ENCODE results near the gene CHN1.

CHN1 gene

GRCh38 chr2:174931724-174932123 is 73.5 kb downstream of the CHN1 start:
- no peak for FAIRE-seq
- DNase-seq (ENCODE audit: insufficient read length, low spot score) = no peak

DNA sequence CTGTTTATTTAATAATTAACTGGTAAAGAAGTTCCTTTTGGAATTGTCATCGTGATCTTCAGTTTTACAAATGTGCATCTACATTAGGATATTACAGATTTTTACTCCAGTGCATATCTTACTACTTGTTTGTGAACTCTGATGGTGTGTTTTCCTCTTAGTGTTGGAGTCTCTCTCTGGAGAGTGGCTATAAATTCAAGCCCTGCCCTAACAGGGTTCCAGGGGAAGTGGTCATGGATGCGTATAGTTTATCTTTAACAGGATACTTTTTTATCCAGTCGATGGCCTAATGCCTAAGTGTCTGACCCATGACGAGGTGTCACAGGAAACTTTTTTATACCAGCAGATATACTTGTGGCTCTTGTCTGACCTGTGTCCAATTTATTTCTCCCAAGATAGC is 75.4 kb downstream of the CHN1 start:
- no peak for FAIRE-seq
- DNase-seq (ENCODE audit: insufficient read length, low spot score) = no peak

- no peak for DNase-seq (ENCODE audit: insufficient read length, low spot score)
- no peak for FAIRE-seq
Measured at GRCh38 chr2:174925046-174925784, 80.0 kb downstream of the CHN1 start.

DNA sequence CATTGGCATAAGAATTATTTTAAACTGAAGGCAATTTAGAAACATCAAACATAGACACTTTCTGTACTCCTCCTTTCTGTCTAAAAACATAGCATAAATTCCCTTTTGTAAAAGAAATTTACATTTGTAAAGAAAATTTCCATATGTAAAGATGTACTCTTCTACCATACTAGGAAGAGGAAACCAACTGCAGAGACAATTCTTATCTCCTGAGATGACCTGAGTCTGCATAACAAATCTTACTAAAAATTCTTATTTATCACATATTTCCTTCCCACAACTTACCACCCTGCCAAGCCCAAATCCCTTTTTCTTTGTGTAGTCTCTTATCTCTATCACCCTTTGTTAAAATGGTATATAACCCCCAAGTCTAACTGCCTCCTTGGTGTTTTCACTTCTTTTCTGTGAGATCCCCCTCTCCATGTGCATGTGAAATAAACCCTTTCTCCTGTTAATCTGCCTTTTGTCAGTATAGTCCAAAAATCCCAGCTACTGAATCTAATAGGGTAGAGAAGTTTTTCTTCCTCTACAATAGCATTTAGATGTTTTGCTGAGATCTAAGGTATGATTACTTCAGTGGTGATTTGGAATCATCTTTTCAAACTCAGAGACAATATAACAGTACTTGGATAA is 81.0 kb downstream of the CHN1 start:
- FAIRE-seq (no peak), DNase-seq (ENCODE audit: insufficient read length, low spot score) (no peak)

- no peak for DNase-seq (ENCODE audit: insufficient read length, low spot score)
- no peak for FAIRE-seq
Measured at GRCh38 chr2:174919947-174920595, 85.1 kb downstream of the CHN1 start.

DNA sequence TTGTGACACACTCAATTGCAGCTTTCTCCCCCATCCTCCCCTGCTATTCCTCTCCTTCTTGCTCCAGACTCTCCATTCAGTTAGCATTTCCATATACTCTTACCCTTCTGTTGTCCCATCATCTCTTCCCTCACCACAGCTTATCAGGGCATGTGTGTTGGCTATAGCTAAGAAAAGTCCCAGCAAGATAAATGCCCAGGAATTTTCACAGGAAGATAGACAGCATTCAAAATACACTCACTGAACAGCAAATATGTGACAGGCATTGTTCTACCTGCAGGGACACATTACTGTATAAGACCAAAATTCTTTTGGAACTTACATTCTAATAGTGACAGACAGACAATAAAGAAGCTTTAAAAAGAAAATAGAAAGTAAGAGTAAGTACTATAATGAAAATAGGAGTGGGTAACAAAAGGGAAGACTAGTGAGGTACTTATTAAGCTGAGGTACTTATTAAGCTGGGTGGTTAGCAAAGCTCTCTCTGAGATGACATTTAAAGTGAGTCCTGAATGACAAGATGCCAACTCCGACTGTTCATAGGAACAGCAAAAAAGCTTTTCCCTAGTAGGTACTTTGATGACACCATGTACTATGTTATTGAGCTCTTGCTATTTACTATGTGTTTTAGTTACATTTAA is 86.2 kb downstream of the CHN1 start:
- FAIRE-seq (no peak), DNase-seq (ENCODE audit: insufficient read length, low spot score) (no peak)

DNA sequence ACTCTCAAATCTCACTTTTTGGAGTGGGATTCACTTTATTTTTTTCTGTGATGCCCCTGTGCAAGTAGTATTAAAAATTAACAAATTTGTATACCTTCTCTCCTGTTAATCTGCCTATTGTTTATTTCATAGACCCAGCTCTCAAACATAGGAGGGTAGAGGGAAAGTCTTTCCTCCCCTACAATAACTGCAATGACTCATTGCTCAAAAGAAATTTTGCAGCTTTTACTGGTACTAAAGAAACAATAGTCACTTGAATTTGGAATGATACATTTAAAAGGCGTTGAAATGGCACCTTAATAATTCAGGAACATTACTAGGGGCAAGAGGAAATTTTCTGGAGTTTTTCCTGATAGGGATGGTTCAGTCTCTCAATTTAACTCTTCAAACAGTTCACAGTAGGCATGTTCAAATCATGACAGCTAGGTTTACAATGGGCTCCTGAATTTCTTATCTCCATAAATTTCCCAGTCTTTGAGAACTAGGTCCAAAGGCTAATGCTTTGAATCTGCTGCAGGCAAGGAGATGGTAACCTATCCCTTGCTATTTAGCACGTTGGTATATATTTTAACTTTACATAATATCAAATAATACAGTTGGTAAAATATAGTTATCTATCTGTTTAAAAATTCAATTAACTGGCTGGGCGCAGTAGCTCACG is 88.8 kb downstream of the CHN1 start:
- no peak for DNase-seq (ENCODE audit: insufficient read length, low spot score)

GRCh38 chr2:174914853-174915760 is 90.1 kb downstream of the CHN1 start:
- FAIRE-seq (no peak), DNase-seq (ENCODE audit: insufficient read length, low spot score) (no peak)

More for the DNA sequence above, 88.8 kb downstream of the CHN1 start:
- FAIRE-seq = no peak

DNA sequence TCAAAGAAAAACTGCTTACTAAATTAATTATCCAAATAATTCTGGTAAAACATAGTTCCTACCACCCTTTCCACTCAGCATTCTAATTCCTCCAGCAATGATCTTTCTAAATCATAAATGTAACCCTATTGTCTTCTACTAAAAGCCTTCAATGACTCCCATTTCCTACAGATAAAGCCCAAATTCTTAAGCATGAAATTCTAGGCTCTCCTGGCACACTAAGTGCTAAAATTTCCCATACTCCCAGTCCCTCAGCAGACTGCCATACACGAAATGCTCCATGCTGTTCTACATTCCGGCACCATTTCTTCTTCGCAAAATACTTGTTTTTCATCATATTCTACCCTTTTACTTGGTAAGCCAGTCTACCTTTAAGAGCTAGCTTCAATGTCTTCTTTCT is 96.9 kb downstream of the CHN1 start:
- FAIRE-seq (no peak), DNase-seq (ENCODE audit: insufficient read length, low spot score) (no peak)

- FAIRE-seq (no peak), DNase-seq (ENCODE audit: insufficient read length, low spot score) (no peak)
Measured at GRCh38 chr2:174903264-174903556, 102.0 kb downstream of the CHN1 start.

- FAIRE-seq (no peak), DNase-seq (ENCODE audit: insufficient read length, low spot score) (no peak)
Measured at GRCh38 chr2:174902506-174903263, 102.5 kb downstream of the CHN1 start.

GRCh38 chr2:174901075-174901474 is 104.1 kb downstream of the CHN1 start:
- DNase-seq (ENCODE audit: insufficient read length, low spot score) = no peak

GRCh38 chr2:174897286-174897685 is 107.9 kb downstream of the CHN1 start:
- FAIRE-seq (no peak), DNase-seq (ENCODE audit: insufficient read length, low spot score) (no peak)

More at GRCh38 chr2:174901075-174901474, 104.1 kb downstream of the CHN1 start:
- no peak for FAIRE-seq

DNA sequence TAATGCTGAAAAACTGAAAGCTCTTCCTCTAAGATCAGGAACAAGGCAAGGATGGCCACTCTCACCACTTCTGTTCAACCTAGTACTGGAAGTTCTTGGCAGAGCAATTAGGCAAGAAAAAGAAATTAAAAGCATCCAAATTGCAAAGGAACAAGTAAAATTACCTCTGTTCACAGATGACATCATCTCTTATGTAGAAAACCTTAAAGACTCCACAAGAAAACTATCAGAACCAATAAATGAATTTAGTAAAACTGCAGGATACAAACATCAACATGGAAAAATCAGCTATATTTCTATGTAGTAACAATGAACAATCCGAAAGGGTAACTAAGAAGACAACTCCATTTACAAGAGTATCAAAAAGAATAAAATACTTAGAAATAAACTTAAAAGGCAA is 112.2 kb downstream of the CHN1 start:
- no peak for FAIRE-seq

GRCh38 chr2:174892546-174892945 is 112.6 kb downstream of the CHN1 start:
- FAIRE-seq = no peak
- no peak for DNase-seq (ENCODE audit: insufficient read length, low spot score)

More for the DNA sequence above, 112.2 kb downstream of the CHN1 start:
- DNase-seq (ENCODE audit: insufficient read length, low spot score) = no peak

DNA sequence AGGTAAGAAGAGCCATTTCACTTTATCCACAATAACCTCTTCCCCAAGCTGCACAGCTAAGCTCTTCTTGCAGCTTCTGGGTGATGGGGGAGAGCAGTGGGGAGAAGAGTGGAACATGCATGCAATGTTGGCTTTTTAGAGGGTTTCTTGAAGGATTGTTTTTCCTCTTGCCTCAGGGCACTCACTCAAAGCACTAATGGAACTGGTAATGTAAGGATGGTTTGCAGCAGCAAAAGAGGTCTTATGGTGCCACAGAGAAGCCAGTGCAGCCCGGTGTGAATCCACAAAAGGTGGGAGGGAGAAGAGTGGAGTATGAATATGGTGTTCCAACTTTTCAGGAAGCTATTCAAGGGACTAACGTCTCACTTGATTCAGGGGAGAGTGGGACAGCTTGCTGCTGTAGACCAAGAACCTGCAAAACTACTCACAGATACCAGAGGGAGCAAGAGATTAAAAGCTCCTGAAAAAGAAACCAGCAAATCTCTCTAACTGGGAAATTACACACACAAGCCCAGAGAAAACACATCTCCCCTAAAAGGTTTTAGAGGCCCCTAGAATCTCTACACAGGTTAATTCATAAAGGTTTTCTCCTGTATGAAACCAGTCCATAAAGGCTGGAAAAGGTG is 116.4 kb downstream of the CHN1 start:
- FAIRE-seq (no peak), DNase-seq (ENCODE audit: insufficient read length, low spot score) (no peak)

DNA sequence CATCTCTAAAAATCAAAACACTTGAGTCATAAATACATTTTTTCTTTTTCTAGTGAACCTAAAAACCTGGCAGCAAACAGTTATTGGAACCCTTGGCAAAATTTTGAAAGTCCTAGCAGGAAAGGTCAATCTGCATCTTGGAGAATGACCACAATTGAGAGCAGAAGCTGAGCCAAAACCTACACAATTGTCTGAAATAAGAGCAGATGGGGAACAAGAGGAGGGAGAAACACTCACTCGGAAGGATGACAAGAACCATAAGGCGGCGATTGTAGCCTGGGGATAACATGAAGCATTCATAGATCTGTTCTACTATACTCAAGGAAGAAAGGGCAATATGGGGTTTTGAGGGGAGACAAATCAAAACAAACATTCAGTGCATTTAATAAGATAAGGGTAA is 117.0 kb downstream of the CHN1 start:
- FAIRE-seq = no peak
- DNase-seq (ENCODE audit: insufficient read length, low spot score) = no peak

GRCh38 chr2:174882416-174882815 is 122.8 kb downstream of the CHN1 start:
- DNase-seq (ENCODE audit: insufficient read length, low spot score) (no peak), FAIRE-seq (no peak)

DNA sequence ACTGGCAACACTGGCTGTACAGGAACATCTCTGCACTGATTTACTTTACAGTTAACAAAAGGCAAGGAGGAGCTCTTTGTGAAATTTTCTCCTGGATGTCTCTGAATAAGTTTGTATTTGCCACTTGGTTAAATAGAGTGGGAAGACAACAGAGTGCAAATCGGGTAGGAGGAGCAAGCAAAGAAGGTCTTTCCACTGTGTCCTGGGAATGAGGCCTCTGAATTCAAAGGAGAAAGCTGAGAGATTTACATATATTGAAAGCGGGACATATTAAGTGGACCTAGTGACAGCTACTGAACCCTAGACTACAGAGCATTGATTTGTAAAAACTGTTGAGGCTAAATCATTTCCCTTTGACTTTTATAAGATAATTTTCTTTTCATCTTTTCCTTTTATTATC is 123.5 kb downstream of the CHN1 start:
- DNase-seq (ENCODE audit: insufficient read length, low spot score) (no peak), FAIRE-seq (no peak)

Data from GM19239 (cell line).